ENCODE data around the gene CETN2. TPM values are rescaled to one million over a fixed set of nuclear protein-coding genes. Genes with fewer than 3 reads are reported as not detected.
"Not testable (repeated sequence)": the region's sequence is repeated elsewhere in the genome, so short reads cannot be mapped to it uniquely, and the experiment has no call there.

The CETN2 gene
- total RNA-seq, 6 experiments from 2014 or later: 8.4 to 11.4 (median 10.9) TPM

DNA sequence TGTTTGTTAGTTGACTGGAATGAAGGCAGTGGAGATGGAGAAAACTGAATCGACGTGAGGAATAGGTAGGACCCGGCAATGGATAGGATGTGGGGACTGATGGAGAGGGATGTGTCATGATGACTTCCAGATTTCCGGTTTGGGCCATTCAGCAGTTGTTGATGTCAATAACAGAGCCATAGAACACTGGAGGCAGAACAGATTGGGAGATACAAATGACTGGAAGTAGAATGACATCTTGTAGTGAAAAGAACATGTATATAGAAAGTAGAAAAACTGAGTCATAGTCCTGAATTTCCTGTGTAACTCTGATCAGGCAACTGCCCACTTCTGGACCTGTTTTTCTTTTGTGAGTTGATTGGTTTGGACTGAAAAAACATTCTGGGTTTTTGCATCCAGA, 24.5 kb downstream of the CETN2 start:
- Histone ChIP-seq H3K4me3 (no peak overlapping the region), H3K27me3 (peaks cover 0 to 8% of the 10 kb centered on the region in 2 donors), H3K9me3 (no peaks in the 10 kb centered on the region), H3K27ac (no peak overlapping the region), H3K4me1 (no peaks in the 10 kb centered on the region), H3K36me3 (no peaks in the 10 kb centered on the region)
- WGBS (ENCODE audit: insufficient coverage, low coverage, low lambda C conversion rate, missing lambda C conversion rate): 73% methylated on average over 4 of the region's 4 CpGs
- no peak for ATAC-seq
- TF ChIP-seq, protein P1, sequence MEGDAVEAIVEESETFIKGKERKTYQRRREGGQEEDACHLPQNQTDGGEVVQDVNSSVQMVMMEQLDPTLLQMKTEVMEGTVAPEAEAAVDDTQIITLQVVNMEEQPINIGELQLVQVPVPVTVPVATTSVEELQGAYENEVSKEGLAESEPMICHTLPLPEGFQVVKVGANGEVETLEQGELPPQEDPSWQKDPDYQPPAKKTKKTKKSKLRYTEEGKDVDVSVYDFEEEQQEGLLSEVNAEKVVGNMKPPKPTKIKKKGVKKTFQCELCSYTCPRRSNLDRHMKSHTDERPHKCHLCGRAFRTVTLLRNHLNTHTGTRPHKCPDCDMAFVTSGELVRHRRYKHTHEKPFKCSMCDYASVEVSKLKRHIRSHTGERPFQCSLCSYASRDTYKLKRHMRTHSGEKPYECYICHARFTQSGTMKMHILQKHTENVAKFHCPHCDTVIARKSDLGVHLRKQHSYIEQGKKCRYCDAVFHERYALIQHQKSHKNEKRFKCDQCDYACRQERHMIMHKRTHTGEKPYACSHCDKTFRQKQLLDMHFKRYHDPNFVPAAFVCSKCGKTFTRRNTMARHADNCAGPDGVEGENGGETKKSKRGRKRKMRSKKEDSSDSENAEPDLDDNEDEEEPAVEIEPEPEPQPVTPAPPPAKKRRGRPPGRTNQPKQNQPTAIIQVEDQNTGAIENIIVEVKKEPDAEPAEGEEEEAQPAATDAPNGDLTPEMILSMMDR (IDR thresholded peaks at IDR 0.05): no peak
- no peak for TF ChIP-seq POLR2A (IDR thresholded peaks at IDR 0.05)
- intact Hi-C loops (cut with DNase I): no loop called here
- no peak for DNase-seq

DNA sequence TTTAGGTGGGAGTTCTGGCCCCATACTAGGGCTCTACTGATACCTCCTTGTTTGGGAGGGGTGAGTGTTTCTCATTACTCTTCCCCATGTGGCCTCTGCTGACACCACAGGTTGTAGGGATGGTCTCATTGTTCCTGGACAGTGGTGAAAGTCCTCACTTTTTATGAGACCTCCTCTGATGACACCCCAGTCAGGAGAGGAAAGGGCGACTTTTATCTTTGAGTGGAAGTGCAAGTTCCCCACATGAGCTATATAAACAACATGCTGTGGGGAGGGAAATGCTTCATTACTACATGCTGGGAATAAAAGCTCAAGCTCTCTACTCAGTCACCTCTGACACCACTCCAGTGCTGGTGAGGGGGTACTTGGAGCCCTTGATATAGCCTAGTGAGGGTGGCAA, 31.6 kb downstream of the CETN2 start:
- Histone ChIP-seq H3K27ac (no peak overlapping the region), H3K4me3 (no peak overlapping the region), H3K9me3 (no peaks in the 10 kb centered on the region), H3K36me3 (no peaks in the 10 kb centered on the region), H3K27me3 (peaks cover 0 to under 1% of the 10 kb centered on the region in 2 donors), H3K4me1 (no peaks in the 10 kb centered on the region)
- no peak for ATAC-seq
- TF ChIP-seq, protein P1 (IDR thresholded peaks at IDR 0.05): no peak
- no peak for TF ChIP-seq POLR2A (IDR thresholded peaks at IDR 0.05)
- no peak for DNase-seq
- intact Hi-C loops (cut with DNase I): no loop called here
- WGBS (ENCODE audit: insufficient coverage, low coverage, low lambda C conversion rate, missing lambda C conversion rate): 75% methylated on average over 1 of the region's 1 CpG

DNA sequence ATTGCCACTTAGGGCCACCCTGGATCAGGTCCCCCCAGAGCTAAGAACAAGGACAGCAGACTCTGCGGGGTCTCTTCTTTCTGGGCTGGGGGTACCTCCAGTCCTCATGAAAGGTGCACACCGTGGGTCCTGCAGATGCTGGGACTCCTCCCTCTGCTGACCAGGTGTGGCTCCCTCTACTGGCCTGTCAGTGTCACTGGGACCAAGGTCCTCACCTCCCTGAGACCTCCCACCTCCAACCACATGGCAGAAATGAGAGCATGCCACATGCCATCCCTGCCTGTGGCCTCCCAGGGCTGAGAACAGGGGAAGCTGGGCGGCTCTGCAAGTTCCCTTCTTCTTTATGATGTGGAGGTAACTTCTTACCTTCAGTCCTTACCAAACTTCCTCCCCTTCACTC, 43.5 kb downstream of the CETN2 start:
- H3K27me3 ChIP-seq; DNase-seq; H3K36me3 ChIP-seq; H3K27ac ChIP-seq; H3K9me3 ChIP-seq; H3K4me3 ChIP-seq; H3K4me1 ChIP-seq; intact Hi-C loops (cut with DNase I): not testable (repeated sequence)
- no CpG with 5 or more reads among the region's 3 CpGs for WGBS (ENCODE audit: insufficient coverage, low coverage, low lambda C conversion rate, missing lambda C conversion rate)
- peak; percentile 60 to 82 (median 66) for ATAC-seq

Other genes starting within 250 kb of the CETN2 start
- not detected for gene GABRQ, start 192.9 kb downstream of the CETN2 start, total RNA-seq
- gene MAGEA3, start 132.0 kb downstream of the CETN2 start, total RNA-seq: not detected
- gene CSAG2, start 121.5 kb downstream of the CETN2 start, total RNA-seq: not detected
- gene MAGEA2B, start 116.1 kb downstream of the CETN2 start, total RNA-seq: not detected
- not detected for gene CSAG1, start 97.0 kb downstream of the CETN2 start, total RNA-seq
- gene MAGEA12, start 97.0 kb downstream of the CETN2 start, total RNA-seq: not detected
- not detected for gene MAGEA2, start 76.9 kb downstream of the CETN2 start, total RNA-seq
- not detected for gene CSAG3, start 71.5 kb downstream of the CETN2 start, total RNA-seq
- not detected for gene MAGEA6, start 61.1 kb downstream of the CETN2 start, total RNA-seq
- gene NSDHL, start 306 bp upstream of the CETN2 start, total RNA-seq: 10 to 100 TPM; 16.1 to 38.2 (median 20.9) TPM
- 1 to 10 TPM in 1 of 6 experiments, under 1 TPM in 5; 0.61 to 1.7 (median 0.83) TPM for gene ZNF185, start 67.3 kb upstream of the CETN2 start, total RNA-seq
- not detected for gene PNMA5, start 163.4 kb upstream of the CETN2 start, total RNA-seq
- gene PNMA3, start 225.7 kb upstream of the CETN2 start, total RNA-seq: under 1 TPM in 4 of 6 experiments, not detected in 2; 0.09 to 0.74 (median 0.42) TPM
- 10 to 100 TPM in 2 of 6 experiments, 1 to 10 TPM in 4; 2.4 to 22.5 (median 7.1) TPM for gene PNMA6A, start 241.7 kb upstream of the CETN2 start, total RNA-seq

Data from right lobe of liver (tissue), 6 donors.